Retinal pigment epithelial cell (primary cell): ENCODE results near the gene CTNNBL1.

Source experiments
- DNase-seq: peaks from one replicate; pipeline ENCODE4 v3.0.0-alpha.2; 2010; ENCODE audit warnings: low read depth
- H3K4me3 ChIP-seq: 2 replicates; pipeline ENCODE4 v1.5.1; 2011; ENCODE audit warnings: mild to moderate bottlenecking, low read length, control low read depth, moderate library complexity
- TF ChIP-seq, protein P1 (sequence below): conservative IDR thresholded peaks from 2 replicates; pipeline ENCODE4 v1.5.1; 2011; ENCODE audit warnings: low read depth, low read length, control low read depth, inconsistent platforms

Gene CTNNBL1

DNA sequence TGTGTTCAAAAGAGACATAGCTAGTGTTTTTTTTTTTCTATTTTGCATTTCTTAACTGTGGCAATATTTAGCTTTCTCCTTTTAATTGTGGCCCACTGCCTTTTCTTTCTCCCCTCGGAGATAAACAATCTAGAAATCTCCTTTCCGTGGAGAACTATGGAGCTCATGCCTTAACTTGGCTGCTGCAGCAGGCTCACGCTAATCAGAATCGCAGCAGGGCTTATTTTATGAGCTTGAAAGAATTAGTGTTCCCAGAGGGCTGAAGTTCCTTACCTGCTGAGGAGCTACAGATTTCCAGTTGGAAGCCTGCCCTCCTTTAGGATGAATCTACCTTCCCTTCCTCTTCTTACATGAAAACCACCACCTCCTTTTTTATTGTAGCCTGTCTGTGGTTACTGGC is 35.6 kb downstream of the CTNNBL1 start:
- TF ChIP-seq, protein P1, sequence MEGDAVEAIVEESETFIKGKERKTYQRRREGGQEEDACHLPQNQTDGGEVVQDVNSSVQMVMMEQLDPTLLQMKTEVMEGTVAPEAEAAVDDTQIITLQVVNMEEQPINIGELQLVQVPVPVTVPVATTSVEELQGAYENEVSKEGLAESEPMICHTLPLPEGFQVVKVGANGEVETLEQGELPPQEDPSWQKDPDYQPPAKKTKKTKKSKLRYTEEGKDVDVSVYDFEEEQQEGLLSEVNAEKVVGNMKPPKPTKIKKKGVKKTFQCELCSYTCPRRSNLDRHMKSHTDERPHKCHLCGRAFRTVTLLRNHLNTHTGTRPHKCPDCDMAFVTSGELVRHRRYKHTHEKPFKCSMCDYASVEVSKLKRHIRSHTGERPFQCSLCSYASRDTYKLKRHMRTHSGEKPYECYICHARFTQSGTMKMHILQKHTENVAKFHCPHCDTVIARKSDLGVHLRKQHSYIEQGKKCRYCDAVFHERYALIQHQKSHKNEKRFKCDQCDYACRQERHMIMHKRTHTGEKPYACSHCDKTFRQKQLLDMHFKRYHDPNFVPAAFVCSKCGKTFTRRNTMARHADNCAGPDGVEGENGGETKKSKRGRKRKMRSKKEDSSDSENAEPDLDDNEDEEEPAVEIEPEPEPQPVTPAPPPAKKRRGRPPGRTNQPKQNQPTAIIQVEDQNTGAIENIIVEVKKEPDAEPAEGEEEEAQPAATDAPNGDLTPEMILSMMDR: no peak
- H3K4me3 ChIP-seq: no peak overlapping the region
- DNase-seq: no peak

DNA sequence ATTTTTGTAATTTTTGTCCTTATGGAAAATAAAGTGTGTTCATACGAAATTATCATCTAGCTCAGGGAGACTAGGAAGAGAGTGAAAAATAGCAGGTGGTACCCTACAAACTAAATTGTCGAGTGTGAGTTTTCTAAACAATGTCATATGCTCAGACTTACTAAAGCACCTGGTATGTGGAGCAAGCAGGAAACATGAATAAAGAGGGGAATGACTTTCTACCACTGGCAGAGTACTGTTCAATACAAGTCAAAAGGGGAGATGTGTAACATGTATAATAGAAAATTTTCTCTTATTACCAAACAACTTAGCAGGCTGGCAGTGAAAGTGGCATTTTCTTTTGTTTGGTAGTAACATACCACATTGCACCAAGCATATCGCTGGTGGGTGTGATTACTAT is 36.1 kb downstream of the CTNNBL1 start:
- no peak for DNase-seq
- TF ChIP-seq, protein P1: no peak
- no peak overlapping the region for H3K4me3 ChIP-seq

DNA sequence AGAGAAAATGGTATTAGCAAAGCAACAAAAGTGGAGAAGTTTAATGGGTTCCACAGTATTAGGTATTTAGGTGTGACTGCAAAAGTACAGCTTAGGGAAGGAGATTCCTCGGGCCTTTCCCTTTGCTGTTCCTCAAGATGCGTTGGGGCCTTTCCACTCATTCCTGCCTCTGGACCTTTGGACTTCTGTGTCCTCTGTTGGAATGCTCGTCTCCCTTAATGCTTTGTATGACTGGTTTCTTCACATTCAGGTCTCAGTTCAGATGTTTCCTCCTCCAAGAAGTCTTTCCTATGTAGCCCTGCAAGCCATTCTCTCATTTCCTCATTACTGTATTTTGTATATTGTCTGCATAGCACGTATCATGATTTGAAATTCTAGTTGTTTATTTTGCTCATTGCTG is 39.6 kb downstream of the CTNNBL1 start:
- no peak overlapping the region for H3K4me3 ChIP-seq
- no peak for DNase-seq
- TF ChIP-seq, protein P1: no peak

DNA sequence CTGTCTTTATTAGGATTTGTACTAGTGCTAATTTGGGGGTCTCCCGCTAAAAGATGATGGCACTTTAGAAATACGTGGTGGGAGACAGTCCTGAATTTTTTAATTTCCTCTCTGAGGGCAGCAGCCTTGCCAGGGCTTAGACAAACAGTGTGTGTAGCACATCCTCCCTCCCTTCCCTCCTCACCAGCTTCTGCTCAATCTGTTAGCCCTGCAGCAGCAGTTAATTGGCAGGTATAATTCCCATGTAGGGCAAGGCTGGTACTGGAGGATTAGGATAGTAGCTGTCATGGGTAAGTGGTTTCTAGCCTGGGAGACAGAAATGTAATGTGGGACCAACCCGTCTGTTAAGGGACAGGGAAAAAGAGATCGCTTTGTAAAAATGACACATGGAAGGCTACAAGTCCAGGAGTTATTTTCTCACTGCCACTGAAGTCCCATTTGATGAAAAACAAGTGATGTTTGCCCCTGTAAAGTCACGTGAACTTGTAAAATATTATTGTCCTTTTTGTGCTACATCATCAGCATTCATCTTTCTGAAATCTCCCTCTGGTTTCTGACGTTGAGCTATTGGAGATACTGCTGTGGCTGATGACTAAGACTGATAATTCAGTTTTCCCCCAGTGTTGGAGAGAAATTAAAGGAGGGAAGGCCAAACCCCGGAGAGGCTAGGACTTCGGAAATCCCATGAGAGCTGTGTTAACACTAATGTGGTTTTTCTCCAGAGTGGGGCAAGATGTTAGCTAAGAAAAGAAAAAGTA is 40.6 kb downstream of the CTNNBL1 start:
- no peak for DNase-seq
- TF ChIP-seq, protein P1: no peak
- H3K4me3 ChIP-seq: no peak overlapping the region

DNA sequence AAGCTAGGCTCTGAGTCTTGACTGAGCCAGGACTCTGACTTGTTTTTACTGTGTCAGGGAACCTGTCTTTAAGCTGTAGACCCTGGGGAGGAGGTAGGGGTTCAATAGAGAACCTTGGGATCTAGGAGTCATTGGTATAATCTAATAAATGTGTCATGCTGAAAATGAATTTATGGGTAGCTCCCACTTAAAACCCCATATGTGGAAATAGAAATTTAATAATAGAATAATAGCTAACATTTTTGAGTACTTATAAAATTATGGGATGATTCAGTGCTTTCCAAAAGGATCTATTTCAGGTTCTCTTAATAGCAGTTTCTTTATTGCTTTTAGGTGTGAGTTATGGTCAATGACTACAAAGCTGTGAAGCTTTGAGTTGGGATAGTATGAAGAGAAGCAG is 41.7 kb downstream of the CTNNBL1 start:
- H3K4me3 ChIP-seq: no peak overlapping the region
- TF ChIP-seq, protein P1: no peak
- DNase-seq: no peak

DNA sequence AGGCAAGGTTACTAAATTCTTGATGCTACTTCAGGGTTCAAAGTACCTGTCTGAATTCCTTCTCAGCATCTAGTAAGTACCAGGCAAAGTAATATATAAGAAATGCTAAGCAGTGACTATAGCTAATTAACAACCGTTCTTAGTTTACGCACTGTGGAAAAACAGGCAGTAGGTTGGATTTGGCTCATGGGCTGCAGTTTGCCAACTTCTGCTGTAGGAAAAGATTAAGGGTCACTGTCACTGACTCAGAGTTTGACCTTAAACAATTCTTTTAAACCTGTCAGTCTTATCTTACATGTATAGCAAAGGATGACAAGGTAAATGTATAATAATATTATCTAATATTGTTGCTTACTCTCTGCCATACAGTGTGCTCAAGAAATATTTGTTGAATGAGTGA is 42.3 kb downstream of the CTNNBL1 start:
- no peak for DNase-seq
- no peak overlapping the region for H3K4me3 ChIP-seq
- TF ChIP-seq, protein P1: no peak

DNA sequence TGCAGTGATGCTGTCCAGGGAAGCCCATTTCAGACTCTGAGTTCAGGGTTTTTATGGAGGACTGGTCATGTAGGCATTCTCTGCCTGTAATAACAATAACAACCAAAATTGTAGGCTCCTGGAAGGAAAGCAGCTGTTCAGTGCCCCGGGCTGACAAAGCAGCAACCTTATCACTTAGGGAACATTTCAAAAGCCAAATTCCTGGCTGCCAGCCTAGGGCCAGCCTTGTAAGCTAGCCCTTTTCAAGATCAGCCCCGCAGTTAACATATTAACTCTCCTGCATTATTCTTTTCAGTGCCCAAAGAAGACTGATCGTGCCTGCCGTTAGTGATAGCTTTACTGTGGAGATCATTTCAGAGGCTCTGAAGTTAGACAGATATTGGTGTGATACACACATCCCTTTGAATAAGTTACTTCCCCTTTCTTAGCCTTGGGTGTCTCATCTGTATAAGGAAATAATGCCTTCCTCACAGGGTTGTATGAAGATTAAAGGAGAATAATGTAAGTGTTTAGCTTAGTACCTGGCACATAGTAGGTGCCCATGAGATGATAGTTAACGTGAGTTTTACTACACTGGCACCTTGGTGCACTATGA is 44.1 kb downstream of the CTNNBL1 start:
- no peak for DNase-seq
- TF ChIP-seq, protein P1: no peak
- no peak overlapping the region for H3K4me3 ChIP-seq
